NCI-H1092 treated with DMSO at 0.1 percent for 48 hours (cell line): Measurements from ENCODE around the gene SKIDA1.

Source experiments
- DNase-seq: peaks from one replicate; lab custom pipeline; 2025; lab: John Stamatoyannopoulos, UW

SKIDA1 gene

GRCh38 chr10:21482821-21483220 lies 42.7 kb downstream of the SKIDA1 start:
- no peak for DNase-seq

GRCh38 chr10:21481407-21481806 lies 44.1 kb downstream of the SKIDA1 start:
- no peak for DNase-seq

GRCh38 chr10:21479570-21480315 lies 45.7 kb downstream of the SKIDA1 start:
- DNase-seq = no peak

GRCh38 chr10:21475393-21475792 lies 50.1 kb downstream of the SKIDA1 start:
- DNase-seq = no peak

- DNase-seq = no peak
Measured at GRCh38 chr10:21473541-21473940, 51.9 kb downstream of the SKIDA1 start.

- no peak for DNase-seq
Measured at GRCh38 chr10:21473135-21473534, 52.3 kb downstream of the SKIDA1 start.

GRCh38 chr10:21468086-21468485 lies 57.4 kb downstream of the SKIDA1 start:
- DNase-seq = no peak

- no peak for DNase-seq
Measured at GRCh38 chr10:21467633-21468032, 57.8 kb downstream of the SKIDA1 start.

GRCh38 chr10:21464134-21464533 lies 61.3 kb downstream of the SKIDA1 start:
- DNase-seq = no peak
